ENCODE results near the gene CLEC17A.
"Not testable (repeated sequence)": the region's sequence is repeated elsewhere in the genome, so short reads cannot be mapped to it uniquely, and the experiment has no call there.

Gene CLEC17A

GRCh38 chr19:14562660-14563589 is 20.0 kb upstream of the CLEC17A start:
- DNase-seq (ENCODE audit: low read depth in 1 of 2, low spot score in 1 of 2), result no peak
- H3K27ac ChIP-seq (replicated peaks), result no peak overlapping the region
- no peak overlapping the region for H3K4me3 ChIP-seq (replicated peaks; ENCODE audit: insufficient read depth, low read length)
- TF ChIP-seq POLR2AphosphoS5 (IDR thresholded peaks at IDR 0.05; ENCODE audit: low read depth) (no peak), SPI1 (IDR thresholded peaks at IDR 0.05; ENCODE audit: borderline replicate concordance, low read depth) (no peak), REST (IDR thresholded peaks at IDR 0.05; ENCODE audit: insufficient replicate concordance, low read depth) (no peak), GABPA (IDR thresholded peaks at IDR 0.05; ENCODE audit: low read depth) (no peak)
- TF ChIP-seq, protein P1, sequence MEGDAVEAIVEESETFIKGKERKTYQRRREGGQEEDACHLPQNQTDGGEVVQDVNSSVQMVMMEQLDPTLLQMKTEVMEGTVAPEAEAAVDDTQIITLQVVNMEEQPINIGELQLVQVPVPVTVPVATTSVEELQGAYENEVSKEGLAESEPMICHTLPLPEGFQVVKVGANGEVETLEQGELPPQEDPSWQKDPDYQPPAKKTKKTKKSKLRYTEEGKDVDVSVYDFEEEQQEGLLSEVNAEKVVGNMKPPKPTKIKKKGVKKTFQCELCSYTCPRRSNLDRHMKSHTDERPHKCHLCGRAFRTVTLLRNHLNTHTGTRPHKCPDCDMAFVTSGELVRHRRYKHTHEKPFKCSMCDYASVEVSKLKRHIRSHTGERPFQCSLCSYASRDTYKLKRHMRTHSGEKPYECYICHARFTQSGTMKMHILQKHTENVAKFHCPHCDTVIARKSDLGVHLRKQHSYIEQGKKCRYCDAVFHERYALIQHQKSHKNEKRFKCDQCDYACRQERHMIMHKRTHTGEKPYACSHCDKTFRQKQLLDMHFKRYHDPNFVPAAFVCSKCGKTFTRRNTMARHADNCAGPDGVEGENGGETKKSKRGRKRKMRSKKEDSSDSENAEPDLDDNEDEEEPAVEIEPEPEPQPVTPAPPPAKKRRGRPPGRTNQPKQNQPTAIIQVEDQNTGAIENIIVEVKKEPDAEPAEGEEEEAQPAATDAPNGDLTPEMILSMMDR (IDR thresholded peaks at IDR 0.05; ENCODE audit: insufficient read depth, low read length), result no peak
- no peaks in the 10 kb centered on the region for H3K27me3 ChIP-seq (ENCODE audit: insufficient read depth, poor library complexity, severe bottlenecking)

DNA sequence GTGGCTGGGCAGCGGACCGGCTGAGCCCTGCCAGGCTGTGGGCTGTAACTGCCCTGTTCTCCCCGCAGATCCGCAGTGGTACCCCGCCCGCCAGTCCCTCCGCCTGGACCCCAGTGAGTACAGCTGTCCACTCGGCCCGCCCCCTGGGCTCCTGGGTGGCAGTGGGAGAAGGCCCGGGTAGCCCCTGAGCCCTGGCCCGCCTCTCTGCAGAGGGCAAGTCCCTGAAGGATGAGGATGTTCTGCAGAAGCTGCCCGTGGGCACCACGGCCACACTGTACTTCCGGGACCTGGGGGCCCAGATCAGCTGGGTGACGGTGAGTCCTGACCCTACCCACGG is 19.3 kb upstream of the CLEC17A start:
- H3K4me3 ChIP-seq (replicated peaks; ENCODE audit: insufficient read depth, low read length), result no peak overlapping the region
- H3K27ac ChIP-seq (replicated peaks), result no peak overlapping the region
- TF ChIP-seq REST (IDR thresholded peaks at IDR 0.05; ENCODE audit: insufficient replicate concordance, low read depth), result no peak
- TF ChIP-seq POLR2AphosphoS5 (IDR thresholded peaks at IDR 0.05; ENCODE audit: low read depth), result no peak
- TF ChIP-seq, protein P1 (IDR thresholded peaks at IDR 0.05; ENCODE audit: insufficient read depth, low read length), result no peak
- TF ChIP-seq GABPA (IDR thresholded peaks at IDR 0.05; ENCODE audit: low read depth), result no peak
- TF ChIP-seq SPI1 (IDR thresholded peaks at IDR 0.05; ENCODE audit: borderline replicate concordance, low read depth), result no peak
- no peaks in the 10 kb centered on the region for H3K27me3 ChIP-seq (ENCODE audit: insufficient read depth, poor library complexity, severe bottlenecking)
- DNase-seq (ENCODE audit: low read depth in 1 of 2, low spot score in 1 of 2), result no peak

- H3K27ac ChIP-seq (replicated peaks), result no peak overlapping the region
- no peak overlapping the region for H3K4me3 ChIP-seq (replicated peaks; ENCODE audit: insufficient read depth, low read length)
- peak in 1 of 2 experiments; percentile 31 for DNase-seq (ENCODE audit: low read depth in 1 of 2, low spot score in 1 of 2)
- no peak for TF ChIP-seq SPI1 (IDR thresholded peaks at IDR 0.05; ENCODE audit: borderline replicate concordance, low read depth)
- no peak for TF ChIP-seq GABPA (IDR thresholded peaks at IDR 0.05; ENCODE audit: low read depth)
- no peak for TF ChIP-seq POLR2AphosphoS5 (IDR thresholded peaks at IDR 0.05; ENCODE audit: low read depth)
- TF ChIP-seq REST (IDR thresholded peaks at IDR 0.05; ENCODE audit: insufficient replicate concordance, low read depth), result no peak
- TF ChIP-seq, protein P1 (IDR thresholded peaks at IDR 0.05; ENCODE audit: insufficient read depth, low read length), result no peak
- no peaks in the 10 kb centered on the region for H3K27me3 ChIP-seq (ENCODE audit: insufficient read depth, poor library complexity, severe bottlenecking)
Measured at GRCh38 chr19:14563989-14564651, 18.8 kb upstream of the CLEC17A start.

GRCh38 chr19:14564652-14565297 is 18.1 kb upstream of the CLEC17A start:
- not testable (repeated sequence) for H3K4me3 ChIP-seq (replicated peaks; ENCODE audit: insufficient read depth, low read length); H3K27me3 ChIP-seq (ENCODE audit: insufficient read depth, poor library complexity, severe bottlenecking); H3K27ac ChIP-seq (replicated peaks); DNase-seq (ENCODE audit: low read depth in 1 of 2, low spot score in 1 of 2)

Data from HL-60 (cell line).